ENCODE data around the gene HCAR2.
"Not testable (repeated sequence)": the region's sequence is repeated elsewhere in the genome, so short reads cannot be mapped to it uniquely, and the experiment has no call there.

Gene HCAR2

GRCh38 chr12:122716658-122717057, 13.5 kb upstream of the HCAR2 start, which contains the start of gene HCAR3:
Gene HCAR3 (minus strand): TSS chr12:122716811. CDS start chr12:122716737, 74 bp downstream.
- DNase-seq (ENCODE audit: low spot score): not testable (repeated sequence)

GRCh38 chr12:122715211-122715610, 12.1 kb upstream of the HCAR2 start:
- DNase-seq (ENCODE audit: low spot score): not testable (repeated sequence)

GRCh38 chr12:122713491-122714188, 10.5 kb upstream of the HCAR2 start:
- DNase-seq (ENCODE audit: low spot score): not testable (repeated sequence)

GRCh38 chr12:122711266-122711665, 8.1 kb upstream of the HCAR2 start:
- not testable (repeated sequence) for DNase-seq (ENCODE audit: low spot score)

- DNase-seq (ENCODE audit: low spot score): not testable (repeated sequence)
These were observed 7.2 kb upstream of the HCAR2 start for GRCh38 chr12:122710341-122710740.

- DNase-seq (ENCODE audit: low spot score): not testable (repeated sequence)
These were observed 6.1 kb upstream of the HCAR2 start for GRCh38 chr12:122709287-122709686.

GRCh38 chr12:122703841-122704240, 684 bp upstream of the HCAR2 start:
- DNase-seq (ENCODE audit: low spot score): not testable (repeated sequence)

- not testable (repeated sequence) for DNase-seq (ENCODE audit: low spot score)
These were observed 1.7 kb downstream of the HCAR2 start for GRCh38 chr12:122701481-122701880.

GRCh38 chr12:122700038-122700710, 3.0 kb downstream of the HCAR2 start:
- DNase-seq (ENCODE audit: low spot score): not testable (repeated sequence)

GRCh38 chr12:122696922-122697321, 6.2 kb downstream of the HCAR2 start:
- not testable (repeated sequence) for DNase-seq (ENCODE audit: low spot score)

- no peak for DNase-seq (ENCODE audit: low spot score)
These were observed 11.6 kb downstream of the HCAR2 start for GRCh38 chr12:122691566-122691965.

- DNase-seq (ENCODE audit: low spot score): no peak
These were observed 14.9 kb downstream of the HCAR2 start for GRCh38 chr12:122688291-122688690.

- DNase-seq (ENCODE audit: low spot score): no peak
These were observed 16.1 kb downstream of the HCAR2 start for GRCh38 chr12:122687086-122687485.

GRCh38 chr12:122686538-122686937, 16.6 kb downstream of the HCAR2 start:
- no peak for DNase-seq (ENCODE audit: low spot score)

- no peak for DNase-seq (ENCODE audit: low spot score)
These were observed 18.8 kb downstream of the HCAR2 start for GRCh38 chr12:122684297-122684813.

- no peak for DNase-seq (ENCODE audit: low spot score)
These were observed 21.3 kb downstream of the HCAR2 start for GRCh38 chr12:122681814-122682213.

GRCh38 chr12:122680989-122681388, 22.2 kb downstream of the HCAR2 start:
- not testable (repeated sequence) for DNase-seq (ENCODE audit: low spot score)

GRCh38 chr12:122676781-122677180, 26.4 kb downstream of the HCAR2 start:
- DNase-seq (ENCODE audit: low spot score): not testable (repeated sequence)

GRCh38 chr12:122676015-122676414, 27.1 kb downstream of the HCAR2 start:
- DNase-seq (ENCODE audit: low spot score): not testable (repeated sequence)

- DNase-seq (ENCODE audit: low spot score): no peak
These were observed 30.6 kb downstream of the HCAR2 start for GRCh38 chr12:122672515-122672914.

GRCh38 chr12:122669397-122670070, 33.6 kb downstream of the HCAR2 start:
- no peak for DNase-seq (ENCODE audit: low spot score)

- DNase-seq (ENCODE audit: low spot score): no peak
These were observed 34.9 kb downstream of the HCAR2 start for GRCh38 chr12:122668268-122668667.

GRCh38 chr12:122665759-122666158, 37.4 kb downstream of the HCAR2 start:
- DNase-seq (ENCODE audit: low spot score): no peak
